Fibroblast of the aortic adventitia (primary cell): ENCODE measurements around the gene CFAP69. TPM values are rescaled to one million over a fixed set of nuclear protein-coding genes. Genes with fewer than 3 reads are reported as not detected.
"Not testable (repeated sequence)": the region's sequence is repeated elsewhere in the genome, so short reads cannot be mapped to it uniquely, and the experiment has no call there.

ENCODE experiments used
- DNase-seq: peaks from one replicate; pipeline ENCODE4 v3.0.0-alpha.2; 2010; ENCODE audit warnings: low read depth
- H3K4me3 ChIP-seq: 2 replicates; pipeline ENCODE4 v1.5.1; 2011; ENCODE audit warnings: low read depth, mild to moderate bottlenecking, control low read depth, low read length, moderate library complexity
- CTCF ChIP-seq: IDR thresholded peaks from 2 replicates; pipeline ENCODE4 v1.5.1; 2011; ENCODE audit warnings: mild to moderate bottlenecking, low read length, control low read depth, inconsistent platforms; ENCODE audit not compliant: insufficient read depth
- small RNA-seq: library from RNA; depleted of rRNA; stranded (forward); fragments of <200 nt; gene quantifications from one replicate; pipeline ENCODE3, GENCODE V24; 2012
- total RNA-seq: library from RNA; depleted of rRNA; stranded (reverse); fragments of >200 nt; gene quantifications from 2 replicates; pipeline ENCODE4 v1.2.3, GENCODE V29; 2012; ENCODE audit warnings: low replicate concordance

Gene CFAP69
- total RNA-seq, 1 donor, result 3.2 TPM

GRCh38 chr7:90346336-90347125 is 101.6 kb downstream of the CFAP69 start, which contains the start of gene GTPBP10:
TSS of gene GTPBP10 (plus strand) at chr7:90346716. CDS start at chr7:90346742, 26 bp downstream.
- peak; percentile 86 for TF ChIP-seq CTCF
- H3K4me3 ChIP-seq, result peak within 1 kb of the TSS; percentile 98
- DNase-seq, result peak; percentile 96

- peak overlapping the region; percentile 98 for H3K4me3 ChIP-seq
- TF ChIP-seq CTCF, result no peak
- DNase-seq, result no peak
These were observed 102.8 kb downstream of the CFAP69 start for GRCh38 chr7:90347759-90348158.

- DNase-seq, result no peak
- TF ChIP-seq CTCF, result no peak
These were observed 104.3 kb downstream of the CFAP69 start for GRCh38 chr7:90349305-90349704.

GRCh38 chr7:90350032-90350431 is 105.1 kb downstream of the CFAP69 start:
- not testable (repeated sequence) for H3K4me3 ChIP-seq, DNase-seq

More at GRCh38 chr7:90349305-90349704, 104.3 kb downstream of the CFAP69 start:
- H3K4me3 ChIP-seq, result no peak overlapping the region

GRCh38 chr7:90351987-90352386 is 107.0 kb downstream of the CFAP69 start:
- TF ChIP-seq CTCF, result no peak
- H3K4me3 ChIP-seq, result no peak overlapping the region
- DNase-seq, result no peak

Small RNA genes within 50 kb of the gene (small RNA-seq; reads per million reads assigned to genes)
- gene RF00019, result not detected

Other genes with a start within 250 kb of the CFAP69 start
- gene STEAP1, start 90.7 kb upstream of the CFAP69 start, total RNA-seq, result 23.5 and 83.4 TPM in 2 replicates
- 16.0 and 28.4 TPM in 2 replicates for gene STEAP2, start 33.4 kb upstream of the CFAP69 start, total RNA-seq
- gene FAM237B, start 76.1 kb downstream of the CFAP69 start, total RNA-seq, result not detected in 2 replicates
- gene GTPBP10, start 101.5 kb downstream of the CFAP69 start, total RNA-seq, result 23.2 and 26.6 TPM in 2 replicates
- 10.5 and 47.1 TPM in 2 replicates for gene CLDN12, start 158.3 kb downstream of the CFAP69 start, total RNA-seq
- gene PTTG1IP2, start 224.5 kb downstream of the CFAP69 start, total RNA-seq, result not detected in 2 replicates